OCI-LY1 (cell line): ENCODE data around the gene OTOF.

Experiments used
- H2AFZ ChIP-seq: fragments of 200-600 bp; sonication (generic), shearing (Covaris generic); 2 replicates; pipeline ENCODE4 v1.6.0; 2014; ENCODE audit warnings: antibody characterized with exemption, mild to moderate bottlenecking, low read length
- H3F3A ChIP-seq: fragments of 200-600 bp; sonication (generic), shearing (Covaris generic); 2 replicates; pipeline ENCODE4 v1.6.0; 2014; ENCODE audit warnings: mild to moderate bottlenecking, antibody characterized with exemption, low read length, moderate library complexity; ENCODE audit not compliant: insufficient read depth
- H3K27ac ChIP-seq: fragments of 200-600 bp; sonication (generic); 2 replicates; pipeline ENCODE4 v1.5.1; 2014; ENCODE audit warnings: low read length, mixed run types, mild to moderate bottlenecking, low read depth; ENCODE audit not compliant: poor library complexity, severe bottlenecking
- H3K27me3 ChIP-seq: fragments of 200-600 bp; sonication (generic); 2 replicates; pipeline ENCODE4 v1.6.0; 2014; ENCODE audit warnings: antibody characterized with exemption, mild to moderate bottlenecking, low read length, moderate library complexity; ENCODE audit not compliant: insufficient read depth
- H3K36me3 ChIP-seq: fragments of 200-600 bp; sonication (generic); 2 replicates; pipeline ENCODE4 v1.6.1; 2014; ENCODE audit warnings: mild to moderate bottlenecking, antibody characterized with exemption, low read length, moderate library complexity, mixed read lengths; ENCODE audit not compliant: insufficient read depth
- H3K4me1 ChIP-seq: fragments of 200-600 bp; sonication (generic); 2 replicates; pipeline ENCODE4 v1.5.1; 2014; ENCODE audit warnings: mild to moderate bottlenecking, low read length, moderate library complexity; ENCODE audit not compliant: insufficient read depth, severe bottlenecking
- H3K4me2 ChIP-seq: fragments of 200-600 bp; sonication (generic), shearing (Covaris generic); 2 replicates; pipeline ENCODE4 v1.6.1; 2014; ENCODE audit warnings: low read length
- H3K4me3 ChIP-seq: fragments of 200-600 bp; sonication (generic); 2 replicates; pipeline ENCODE4 v1.5.1; 2014; ENCODE audit warnings: low read length, low read depth, mild to moderate bottlenecking, mixed read lengths; ENCODE audit not compliant: poor library complexity, severe bottlenecking
- H3K79me2 ChIP-seq: fragments of 200-600 bp; shearing (Covaris generic); 2 replicates; pipeline ENCODE4 v1.6.1; 2016; ENCODE audit warnings: mixed run types, low read length, mixed read lengths; ENCODE audit not compliant: insufficient read depth
- H3K9ac ChIP-seq: fragments of 200-600 bp; sonication (generic), shearing (Covaris generic); 2 replicates; pipeline ENCODE4 v1.6.1; 2014; ENCODE audit warnings: mild to moderate bottlenecking, low read length, mixed read lengths
- H3K9me2 ChIP-seq: fragments of 200-600 bp; sonication (generic), shearing (Covaris generic); 2 replicates; pipeline ENCODE4 v1.6.1; 2014; ENCODE audit warnings: low read depth, mild to moderate bottlenecking, low read length, mixed read lengths
- H3K9me3 ChIP-seq: fragments of 200-600 bp; shearing (Covaris generic); 2 replicates; pipeline ENCODE4 v1.6.1; 2014; ENCODE audit warnings: low read length, mixed read lengths
- H4K20me1 ChIP-seq: fragments of 200-600 bp; sonication (generic), shearing (Covaris generic); 2 replicates; pipeline ENCODE4 v1.6.0; 2016; ENCODE audit warnings: mild to moderate bottlenecking, low read length; ENCODE audit not compliant: insufficient read depth
- EZH2 ChIP-seq: fragments of 200-600 bp; sonication (generic), shearing (Covaris generic); IDR thresholded peaks from 2 replicates; pipeline ENCODE4 v1.8.0; 2017; ENCODE audit warnings: borderline replicate concordance, mixed run types, mild to moderate bottlenecking, antibody characterized with exemption, low read length, moderate library complexity, mixed read lengths
- TF ChIP-seq, protein P1 (sequence below): fragments of 200-600 bp; sonication (generic), shearing (Covaris generic); IDR thresholded peaks from 2 replicates; pipeline ENCODE4 v1.5.1; 2017; ENCODE audit warnings: mild to moderate bottlenecking, antibody characterized with exemption, low read length, moderate library complexity, mixed read lengths

Gene OTOF

DNA sequence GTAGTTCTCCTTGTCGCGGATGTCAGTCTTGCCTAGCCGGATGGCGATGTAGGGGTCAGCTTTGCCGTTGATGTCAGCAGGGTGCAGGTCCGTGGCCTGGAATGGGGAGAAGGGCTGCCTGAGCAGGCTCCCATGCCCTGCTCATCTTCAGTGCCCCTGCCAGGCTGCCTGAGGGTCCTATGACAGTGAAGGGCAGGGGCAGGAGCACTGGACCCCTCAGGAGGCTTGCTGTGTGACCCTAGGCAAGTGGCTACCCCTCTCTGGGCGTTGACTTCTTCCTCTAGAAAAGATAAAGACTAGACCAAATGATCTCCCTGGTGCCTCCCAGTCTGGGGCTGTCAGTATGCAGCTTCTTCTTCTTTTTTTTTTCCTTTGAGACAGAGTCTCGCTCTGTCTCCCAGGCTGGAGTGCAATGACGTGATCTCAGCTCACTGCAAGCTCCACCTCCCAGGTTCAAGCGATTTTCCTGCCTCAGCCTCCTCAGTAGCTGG, 11.9 kb downstream of the OTOF start:
- H3K4me1 ChIP-seq: no peaks in the 10 kb centered on the region
- H3K9me3 ChIP-seq: no peaks in the 10 kb centered on the region
- no peak overlapping the region for H3K9ac ChIP-seq
- H3K36me3 ChIP-seq: no peaks in the 10 kb centered on the region
- no peaks in the 10 kb centered on the region for H3K27me3 ChIP-seq
- H3K9me2 ChIP-seq: no peaks in the 10 kb centered on the region
- H3F3A ChIP-seq: no peaks in the 10 kb centered on the region
- no peak overlapping the region for H3K4me2 ChIP-seq
- no peak overlapping the region for H3K27ac ChIP-seq
- H2AFZ ChIP-seq: no peak overlapping the region
- H3K79me2 ChIP-seq: no peaks in the 10 kb centered on the region
- TF ChIP-seq EZH2: no peak
- TF ChIP-seq, protein P1, sequence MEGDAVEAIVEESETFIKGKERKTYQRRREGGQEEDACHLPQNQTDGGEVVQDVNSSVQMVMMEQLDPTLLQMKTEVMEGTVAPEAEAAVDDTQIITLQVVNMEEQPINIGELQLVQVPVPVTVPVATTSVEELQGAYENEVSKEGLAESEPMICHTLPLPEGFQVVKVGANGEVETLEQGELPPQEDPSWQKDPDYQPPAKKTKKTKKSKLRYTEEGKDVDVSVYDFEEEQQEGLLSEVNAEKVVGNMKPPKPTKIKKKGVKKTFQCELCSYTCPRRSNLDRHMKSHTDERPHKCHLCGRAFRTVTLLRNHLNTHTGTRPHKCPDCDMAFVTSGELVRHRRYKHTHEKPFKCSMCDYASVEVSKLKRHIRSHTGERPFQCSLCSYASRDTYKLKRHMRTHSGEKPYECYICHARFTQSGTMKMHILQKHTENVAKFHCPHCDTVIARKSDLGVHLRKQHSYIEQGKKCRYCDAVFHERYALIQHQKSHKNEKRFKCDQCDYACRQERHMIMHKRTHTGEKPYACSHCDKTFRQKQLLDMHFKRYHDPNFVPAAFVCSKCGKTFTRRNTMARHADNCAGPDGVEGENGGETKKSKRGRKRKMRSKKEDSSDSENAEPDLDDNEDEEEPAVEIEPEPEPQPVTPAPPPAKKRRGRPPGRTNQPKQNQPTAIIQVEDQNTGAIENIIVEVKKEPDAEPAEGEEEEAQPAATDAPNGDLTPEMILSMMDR: no peak
- H4K20me1 ChIP-seq: no peaks in the 10 kb centered on the region
- H3K4me3 ChIP-seq: no peak overlapping the region

DNA sequence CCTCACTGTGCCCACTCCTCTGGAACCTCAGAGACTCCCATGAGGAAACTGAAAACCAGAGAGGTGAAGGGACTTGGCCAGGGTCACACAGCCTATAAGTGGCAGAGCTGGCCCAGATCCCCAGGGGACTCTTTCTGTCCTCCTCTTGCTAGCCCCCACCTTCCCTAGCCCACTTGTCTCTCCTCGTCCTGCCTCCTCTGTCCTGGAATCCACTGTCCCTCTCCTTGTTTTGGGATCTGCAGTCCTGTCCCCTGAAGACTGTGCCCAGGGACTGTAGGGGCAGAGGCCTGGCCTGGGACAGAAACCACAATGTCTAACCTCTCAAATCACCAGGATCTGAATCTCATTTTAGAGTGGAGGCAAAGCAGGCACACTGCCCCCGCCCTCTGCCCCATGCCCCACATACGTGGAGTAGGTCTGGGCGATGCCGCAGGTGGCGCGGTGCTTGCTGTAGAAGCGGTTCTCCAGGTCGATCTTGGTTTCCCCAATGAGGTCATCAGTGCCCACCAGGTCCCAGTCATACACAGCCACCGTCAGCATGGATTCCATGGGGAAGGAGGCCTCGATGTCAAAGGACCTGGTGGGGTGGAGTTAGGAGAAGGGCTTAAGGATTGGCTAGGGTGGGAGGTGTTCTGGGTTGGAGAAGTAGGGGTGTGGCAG, 12.5 kb downstream of the OTOF start:
- no peak overlapping the region for H3K4me2 ChIP-seq

DNA sequence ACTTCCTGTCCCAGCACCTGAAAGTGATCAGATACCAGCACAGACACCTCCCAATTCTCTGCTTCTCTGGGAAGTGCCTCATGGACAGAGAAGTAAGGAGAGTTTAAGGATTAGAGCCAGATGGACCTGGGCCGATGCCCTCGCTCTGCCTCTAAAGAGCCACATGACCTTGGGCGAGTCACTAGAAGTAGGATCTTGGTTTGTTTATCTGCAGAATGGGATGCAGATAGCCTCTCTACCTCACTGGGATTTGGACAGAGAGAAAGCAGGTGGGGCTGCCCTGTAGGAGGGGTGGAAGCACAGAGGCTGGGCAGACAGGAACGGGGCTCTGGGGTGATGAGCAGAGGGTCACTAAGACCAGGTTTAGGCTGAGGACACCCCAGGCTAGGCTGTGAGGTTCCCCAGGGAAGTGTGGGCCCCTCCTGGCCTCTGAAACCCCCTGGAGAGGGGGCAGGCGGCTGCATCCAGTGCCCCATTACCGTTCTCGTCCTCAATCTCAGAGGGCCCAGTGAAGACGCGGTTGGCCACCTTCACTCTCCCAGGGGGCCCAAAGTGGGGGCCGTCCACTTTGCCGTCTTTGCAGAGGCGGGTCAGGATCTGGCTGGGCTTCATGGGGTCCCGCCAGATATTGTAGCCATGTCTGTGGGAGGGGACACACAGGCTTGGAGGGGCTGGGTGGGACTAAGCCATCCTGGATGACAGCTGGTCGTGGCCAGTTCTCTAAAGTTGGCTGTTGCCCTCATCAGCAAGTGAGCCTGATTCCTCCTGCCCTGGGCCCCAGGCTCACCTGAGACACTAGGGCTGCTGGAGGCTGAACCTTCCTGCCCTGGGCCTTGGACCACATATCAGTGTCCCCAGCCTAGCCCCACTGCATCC, 13.3 kb downstream of the OTOF start:
- Histone ChIP-seq H3K4me2 (no peak overlapping the region), H3K27me3 (no peaks in the 10 kb centered on the region), H3K4me3 (no peak overlapping the region), H3K4me1 (no peaks in the 10 kb centered on the region), H3K9me2 (no peaks in the 10 kb centered on the region), H2AFZ (no peak overlapping the region), H3F3A (no peaks in the 10 kb centered on the region), H3K27ac (no peak overlapping the region), H4K20me1 (no peaks in the 10 kb centered on the region), H3K36me3 (no peaks in the 10 kb centered on the region), H3K79me2 (no peaks in the 10 kb centered on the region), H3K9ac (no peak overlapping the region), H3K9me3 (no peaks in the 10 kb centered on the region)
- TF ChIP-seq, protein P1: no peak
- no peak for TF ChIP-seq EZH2

More for the DNA sequence above, 12.5 kb downstream of the OTOF start:
- H4K20me1 ChIP-seq: no peaks in the 10 kb centered on the region
- H3K9me2 ChIP-seq: no peaks in the 10 kb centered on the region
- H3K27ac ChIP-seq: no peak overlapping the region
- no peak overlapping the region for H3K4me3 ChIP-seq
- H3F3A ChIP-seq: no peaks in the 10 kb centered on the region
- no peaks in the 10 kb centered on the region for H3K4me1 ChIP-seq
- no peak overlapping the region for H2AFZ ChIP-seq
- no peaks in the 10 kb centered on the region for H3K36me3 ChIP-seq
- H3K9ac ChIP-seq: no peak overlapping the region
- H3K27me3 ChIP-seq: no peaks in the 10 kb centered on the region
- H3K9me3 ChIP-seq: no peaks in the 10 kb centered on the region
- TF ChIP-seq, protein P1: no peak
- no peak for TF ChIP-seq EZH2
- no peaks in the 10 kb centered on the region for H3K79me2 ChIP-seq
